ENCODE results near the gene STK25. TPM values are rescaled to one million over a fixed set of nuclear protein-coding genes. Genes with fewer than 3 reads are reported as not detected.

Gene STK25
- total RNA-seq, 2 experiments from 2014 or later = 76.1 to 81.3 TPM

GRCh38 chr2:241545523-241546473 is 37.4 kb upstream of the STK25 start:
- Histone ChIP-seq H3K4me1 (ENCODE audit: insufficient read depth, low read length) (peaks cover 8% of the 10 kb centered on the region), H3K9me3 (ENCODE audit: control insufficient read depth in 1 of 2, insufficient read depth in 1 of 2, low read length in 2 of 2) (peaks cover 0 to 8% of the 10 kb centered on the region in 2 experiments), H3K27me3 (ENCODE audit: control insufficient read depth in 1 of 2, insufficient read depth in 2 of 2, low read length in 2 of 2) (peaks cover 19 to 58% of the 10 kb centered on the region in 2 experiments), H3K4me3 (ENCODE audit: low read length) (no peak overlapping the region), H3K27ac (ENCODE audit: low read depth in 1 of 2, low read length in 2 of 2) (no peak overlapping the region), H3K36me3 (ENCODE audit: insufficient read depth, low read length) (no peaks in the 10 kb centered on the region)
- no peak for TF ChIP-seq CTCF (IDR thresholded peaks at IDR 0.05)
- ChIA-PET POLR2A (no interaction called here), CTCF (no interaction called here)
- H3K4me3 Mint-ChIP-seq = no peak overlapping the region
- H3K36me3 Mint-ChIP-seq (ENCODE audit: low read depth) = no peaks in the 10 kb centered on the region
- no peak for DNase-seq
- no peak overlapping the region for H3K27ac Mint-ChIP-seq
- H3K9me3 Mint-ChIP-seq = no peaks in the 10 kb centered on the region
- intact Hi-C loops (cut with DNase I, micrococcal nuclease) = no loop called here
- H3K27me3 Mint-ChIP-seq = peaks cover 21% of the 10 kb centered on the region
- no peak for ATAC-seq (ENCODE audit: poor library complexity)
- H3K4me1 Mint-ChIP-seq (ENCODE audit: low read depth) = peaks cover under 1% of the 10 kb centered on the region

- Mint-ChIP-seq H3K36me3 (ENCODE audit: low read depth) (no peaks in the 10 kb centered on the region), H3K4me1 (ENCODE audit: low read depth) (peaks cover 5% of the 10 kb centered on the region), H3K27ac (no peak overlapping the region), H3K9me3 (no peaks in the 10 kb centered on the region), H3K4me3 (no peak overlapping the region), H3K27me3 (peaks cover 26% of the 10 kb centered on the region)
- ChIA-PET POLR2A (no interaction called here), CTCF (no interaction called here)
- H3K27me3 ChIP-seq (ENCODE audit: control insufficient read depth in 1 of 2, insufficient read depth in 2 of 2, low read length in 2 of 2) = peaks cover 23 to 61% of the 10 kb centered on the region in 2 experiments
- peaks cover 11% of the 10 kb centered on the region for H3K4me1 ChIP-seq (ENCODE audit: insufficient read depth, low read length)
- ATAC-seq (ENCODE audit: poor library complexity) (no peak), DNase-seq (no peak)
- intact Hi-C loops (cut with DNase I, micrococcal nuclease) = no loop called here
- no peaks in the 10 kb centered on the region for H3K36me3 ChIP-seq (ENCODE audit: insufficient read depth, low read length)
- H3K27ac ChIP-seq (ENCODE audit: low read depth in 1 of 2, low read length in 2 of 2) = no peak overlapping the region
- H3K9me3 ChIP-seq (ENCODE audit: control insufficient read depth in 1 of 2, insufficient read depth in 1 of 2, low read length in 2 of 2) = peaks cover 0 to 13% of the 10 kb centered on the region in 2 experiments
- H3K4me3 ChIP-seq (ENCODE audit: low read length) = no peak overlapping the region
- TF ChIP-seq CTCF (IDR thresholded peaks at IDR 0.05) = no peak
These were observed 36.7 kb upstream of the STK25 start for GRCh38 chr2:241545106-241545505.

- H3K4me3 Mint-ChIP-seq = no peak overlapping the region
- H3K4me1 ChIP-seq (ENCODE audit: insufficient read depth, low read length) = peaks cover 11% of the 10 kb centered on the region
- TF ChIP-seq CTCF (IDR thresholded peaks at IDR 0.05) = no peak
- H3K4me1 Mint-ChIP-seq (ENCODE audit: low read depth) = peaks cover 5% of the 10 kb centered on the region
- H3K27ac ChIP-seq (ENCODE audit: low read depth in 1 of 2, low read length in 2 of 2) = no peak overlapping the region
- no peak overlapping the region for H3K27ac Mint-ChIP-seq
- POLR2A ChIA-PET = no interaction called here
- peaks cover 29 to 52% of the 10 kb centered on the region in 2 experiments for H3K27me3 ChIP-seq (ENCODE audit: control insufficient read depth in 1 of 2, insufficient read depth in 2 of 2, low read length in 2 of 2)
- intact Hi-C loops (cut with DNase I, micrococcal nuclease) = no loop called here
- H3K9me3 ChIP-seq (ENCODE audit: control insufficient read depth in 1 of 2, insufficient read depth in 1 of 2, low read length in 2 of 2) = peaks cover 0 to 13% of the 10 kb centered on the region in 2 experiments
- CTCF ChIA-PET = no interaction called here
- ATAC-seq (ENCODE audit: poor library complexity) (no peak), DNase-seq (no peak)
- H3K9me3 Mint-ChIP-seq = no peaks in the 10 kb centered on the region
- H3K4me3 ChIP-seq (ENCODE audit: low read length) = no peak overlapping the region
- peaks cover 26% of the 10 kb centered on the region for H3K27me3 Mint-ChIP-seq
- H3K36me3 ChIP-seq (ENCODE audit: insufficient read depth, low read length) = no peaks in the 10 kb centered on the region
- H3K36me3 Mint-ChIP-seq (ENCODE audit: low read depth) = no peaks in the 10 kb centered on the region
These were observed 33.9 kb upstream of the STK25 start for GRCh38 chr2:241542278-241542605.
